MM.1S (cell line): ENCODE results near the gene SLC35F3.
A peak's percentile ranks its signal among the peaks of the same experiment; 100 is the strongest.

Experiments used
- DNase-seq: peaks from one replicate; pipeline ENCODE4 v3.0.0-alpha.2; 2015
- H2AFZ ChIP-seq: fragments of 300-600 bp; sonication (generic); 2 replicates; pipeline ENCODE4 v1.6.0; 2016; ENCODE audit warnings: antibody characterized with exemption, low read length
- H3F3A ChIP-seq: fragments of 300-600 bp; sonication (generic); 2 replicates; pipeline ENCODE4 v1.6.1; 2016; ENCODE audit warnings: mild to moderate bottlenecking, antibody characterized with exemption, low read length, moderate library complexity, mixed read lengths; ENCODE audit not compliant: insufficient read depth
- H3K27ac ChIP-seq: fragments of 300-600 bp; sonication (generic); 2 replicates; pipeline ENCODE4 v1.5.1; 2016; ENCODE audit warnings: mild to moderate bottlenecking, low read length
- H3K27me3 ChIP-seq: fragments of 300-600 bp; sonication (generic); replicated peaks from 2 replicates; pipeline ENCODE4 v1.6.0; 2016; ENCODE audit warnings: low read length; ENCODE audit not compliant: insufficient read depth
- H3K36me3 ChIP-seq: fragments of 300-600 bp; sonication (generic); replicated peaks from 2 replicates; pipeline ENCODE4 v1.6.1; 2016; ENCODE audit warnings: mild to moderate bottlenecking, low read length, mixed read lengths; ENCODE audit not compliant: insufficient read depth
- H3K4me1 ChIP-seq: fragments of 300-600 bp; sonication (generic); 2 replicates; pipeline ENCODE4 v1.6.1; 2016; ENCODE audit warnings: low read length, mixed read lengths
- H3K4me2 ChIP-seq: fragments of 300-600 bp; sonication (generic); 2 replicates; pipeline ENCODE4 v1.6.0; 2016; ENCODE audit warnings: low read depth, low read length
- H3K4me3 ChIP-seq: fragments of 300-600 bp; sonication (generic); 2 replicates; pipeline ENCODE4 v1.5.1; 2016; ENCODE audit warnings: low read length, mixed read lengths
- H3K79me2 ChIP-seq: fragments of 300-600 bp; sonication (generic); 2 replicates; pipeline ENCODE4 v1.6.1; 2016; ENCODE audit warnings: mixed run types, low read length, mixed read lengths
- H3K9ac ChIP-seq: fragments of 300-600 bp; sonication (generic); 2 replicates; pipeline ENCODE4 v1.6.1; 2016; ENCODE audit warnings: low read length, mixed read lengths
- H3K9me2 ChIP-seq: fragments of 300-600 bp; sonication (generic); replicated peaks from 2 replicates; pipeline ENCODE4 v1.6.1; 2016; ENCODE audit warnings: mild to moderate bottlenecking, low read length, mixed read lengths; ENCODE audit not compliant: insufficient read depth
- H3K9me3 ChIP-seq: fragments of 300-600 bp; sonication (generic); replicated peaks from 2 replicates; pipeline ENCODE4 v1.6.1; 2016; ENCODE audit warnings: mild to moderate bottlenecking, low read length, mixed read lengths; ENCODE audit not compliant: insufficient read depth
- H4K20me1 ChIP-seq: fragments of 300-600 bp; sonication (generic); 2 replicates; pipeline ENCODE4 v1.6.1; 2016; ENCODE audit warnings: mild to moderate bottlenecking, low read length, moderate library complexity, mixed read lengths; ENCODE audit not compliant: insufficient read depth
- EZH2 ChIP-seq: fragments of 300-600 bp; sonication (generic); optimal IDR thresholded peaks from 2 replicates; pipeline ENCODE3; 2017; ENCODE audit warnings: low read depth, mild to moderate bottlenecking, antibody characterized with exemption, low read length, mixed read lengths
- EZH2phosphoT487 ChIP-seq: fragments of 300-600 bp; sonication (generic); IDR thresholded peaks from 2 replicates; pipeline ENCODE4 v1.6.1; 2018; ENCODE audit warnings: antibody characterized with exemption, low read length
- TF ChIP-seq, protein P1 (sequence below): fragments of 300-600 bp; sonication (generic); IDR thresholded peaks from 2 replicates; pipeline ENCODE4 v1.5.1; 2016; ENCODE audit warnings: antibody characterized with exemption, low read length, mixed read lengths

SLC35F3 gene

GRCh38 chr1:234213658-234214128 lies 309.2 kb downstream of the SLC35F3 start:
- 0 out of 2 replicates have a peak overlapping the region, but pooled peaks have one; percentile 11 for H2AFZ ChIP-seq

GRCh38 chr1:234214129-234214910 lies 309.8 kb downstream of the SLC35F3 start:
- Histone ChIP-seq H3K4me3 (no peak overlapping the region), H3K9me3 (no peaks in the 10 kb centered on the region), H3F3A (no peaks in the 10 kb centered on the region), H3K27ac (no peak overlapping the region), H3K9ac (no peak overlapping the region), H3K36me3 (no peaks in the 10 kb centered on the region), H3K79me2 (no peaks in the 10 kb centered on the region), H3K4me1 (no peaks in the 10 kb centered on the region), H3K27me3 (peaks cover 12% of the 10 kb centered on the region; the same call in 1 of the 2 replicates), H3K4me2 (peak overlapping the region; percentile 42), H2AFZ (0 out of 2 replicates have a peak overlapping the region, but pooled peaks have one; percentile 11), H3K9me2 (no peaks in the 10 kb centered on the region), H4K20me1 (no peaks in the 10 kb centered on the region)
- DNase-seq, result no peak
- TF ChIP-seq EZH2 (no peak), EZH2phosphoT487 (no peak)
- TF ChIP-seq, protein P1, sequence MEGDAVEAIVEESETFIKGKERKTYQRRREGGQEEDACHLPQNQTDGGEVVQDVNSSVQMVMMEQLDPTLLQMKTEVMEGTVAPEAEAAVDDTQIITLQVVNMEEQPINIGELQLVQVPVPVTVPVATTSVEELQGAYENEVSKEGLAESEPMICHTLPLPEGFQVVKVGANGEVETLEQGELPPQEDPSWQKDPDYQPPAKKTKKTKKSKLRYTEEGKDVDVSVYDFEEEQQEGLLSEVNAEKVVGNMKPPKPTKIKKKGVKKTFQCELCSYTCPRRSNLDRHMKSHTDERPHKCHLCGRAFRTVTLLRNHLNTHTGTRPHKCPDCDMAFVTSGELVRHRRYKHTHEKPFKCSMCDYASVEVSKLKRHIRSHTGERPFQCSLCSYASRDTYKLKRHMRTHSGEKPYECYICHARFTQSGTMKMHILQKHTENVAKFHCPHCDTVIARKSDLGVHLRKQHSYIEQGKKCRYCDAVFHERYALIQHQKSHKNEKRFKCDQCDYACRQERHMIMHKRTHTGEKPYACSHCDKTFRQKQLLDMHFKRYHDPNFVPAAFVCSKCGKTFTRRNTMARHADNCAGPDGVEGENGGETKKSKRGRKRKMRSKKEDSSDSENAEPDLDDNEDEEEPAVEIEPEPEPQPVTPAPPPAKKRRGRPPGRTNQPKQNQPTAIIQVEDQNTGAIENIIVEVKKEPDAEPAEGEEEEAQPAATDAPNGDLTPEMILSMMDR, result no peak

More at GRCh38 chr1:234213658-234214128, 309.2 kb downstream of the SLC35F3 start:
- Histone ChIP-seq H3F3A (no peaks in the 10 kb centered on the region), H3K9me3 (no peaks in the 10 kb centered on the region), H3K4me1 (no peaks in the 10 kb centered on the region), H3K4me2 (peak overlapping the region; percentile 42), H3K9me2 (no peaks in the 10 kb centered on the region), H3K79me2 (no peaks in the 10 kb centered on the region), H3K4me3 (no peak overlapping the region), H3K9ac (no peak overlapping the region), H3K36me3 (no peaks in the 10 kb centered on the region), H3K27ac (no peak overlapping the region), H3K27me3 (peaks cover 12% of the 10 kb centered on the region; the same call in 1 of the 2 replicates), H4K20me1 (no peaks in the 10 kb centered on the region)
- TF ChIP-seq, protein P1, result no peak
- no peak for TF ChIP-seq EZH2
- no peak for TF ChIP-seq EZH2phosphoT487
- no peak for DNase-seq

- Histone ChIP-seq H3K4me3 (no peak overlapping the region), H3K4me2 (no peak overlapping the region; the same call in 1 of the 2 replicates), H3K9ac (no peak overlapping the region), H3K4me1 (no peaks in the 10 kb centered on the region), H3K36me3 (no peaks in the 10 kb centered on the region), H3F3A (no peaks in the 10 kb centered on the region), H3K27me3 (peaks cover 12% of the 10 kb centered on the region; the same call in 1 of the 2 replicates), H2AFZ (no peak overlapping the region), H3K9me2 (no peaks in the 10 kb centered on the region), H4K20me1 (no peaks in the 10 kb centered on the region), H3K27ac (no peak overlapping the region), H3K79me2 (no peaks in the 10 kb centered on the region), H3K9me3 (no peaks in the 10 kb centered on the region)
- TF ChIP-seq, protein P1, result no peak
- no peak for DNase-seq
Measured at GRCh38 chr1:234214911-234215892, 310.7 kb downstream of the SLC35F3 start.
